ENCODE measurements around the gene PUM1. TPM values are rescaled to one million over a fixed set of nuclear protein-coding genes. Genes with fewer than 3 reads are reported as not detected.
A peak's percentile ranks its signal among the peaks of the same experiment; 100 is the strongest.
"Not testable (repeated sequence)": the region's sequence is repeated elsewhere in the genome, so short reads cannot be mapped to it uniquely, and the experiment has no call there.

The PUM1 gene
- total RNA-seq, 4 donors from 2014 or later: 61.6 to 109 (median 76.9) TPM

GRCh38 chr1:31069392-31069791, 3.9 kb upstream of the PUM1 start:
- Histone ChIP-seq H3K9me3 (no peaks in the 10 kb centered on the region), H3K27ac (no peak overlapping the region), H3K27me3 (no peaks in the 10 kb centered on the region), H3K4me3 (no peak overlapping the region), H3K4me1 (peaks cover 0 to 3% (median 0%) of the 10 kb centered on the region in 4 donors), H3K36me3 (no peaks in the 10 kb centered on the region)
- TF ChIP-seq POLR2A (IDR thresholded peaks at IDR 0.05): no peak
- TF ChIP-seq, protein P1, sequence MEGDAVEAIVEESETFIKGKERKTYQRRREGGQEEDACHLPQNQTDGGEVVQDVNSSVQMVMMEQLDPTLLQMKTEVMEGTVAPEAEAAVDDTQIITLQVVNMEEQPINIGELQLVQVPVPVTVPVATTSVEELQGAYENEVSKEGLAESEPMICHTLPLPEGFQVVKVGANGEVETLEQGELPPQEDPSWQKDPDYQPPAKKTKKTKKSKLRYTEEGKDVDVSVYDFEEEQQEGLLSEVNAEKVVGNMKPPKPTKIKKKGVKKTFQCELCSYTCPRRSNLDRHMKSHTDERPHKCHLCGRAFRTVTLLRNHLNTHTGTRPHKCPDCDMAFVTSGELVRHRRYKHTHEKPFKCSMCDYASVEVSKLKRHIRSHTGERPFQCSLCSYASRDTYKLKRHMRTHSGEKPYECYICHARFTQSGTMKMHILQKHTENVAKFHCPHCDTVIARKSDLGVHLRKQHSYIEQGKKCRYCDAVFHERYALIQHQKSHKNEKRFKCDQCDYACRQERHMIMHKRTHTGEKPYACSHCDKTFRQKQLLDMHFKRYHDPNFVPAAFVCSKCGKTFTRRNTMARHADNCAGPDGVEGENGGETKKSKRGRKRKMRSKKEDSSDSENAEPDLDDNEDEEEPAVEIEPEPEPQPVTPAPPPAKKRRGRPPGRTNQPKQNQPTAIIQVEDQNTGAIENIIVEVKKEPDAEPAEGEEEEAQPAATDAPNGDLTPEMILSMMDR (IDR thresholded peaks at IDR 0.05): no peak
- no peak for DNase-seq

- no peak for TF ChIP-seq POLR2A (IDR thresholded peaks at IDR 0.05)
- TF ChIP-seq, protein P1 (IDR thresholded peaks at IDR 0.05): no peak
- H3K4me3 ChIP-seq: peak overlapping the region; percentile 60 to 81 (median 68)
- peaks cover 0 to 42% (median 10%) of the 10 kb centered on the region in 4 donors for H3K4me1 ChIP-seq
- no peaks in the 10 kb centered on the region for H3K9me3 ChIP-seq
- H3K36me3 ChIP-seq: no peaks in the 10 kb centered on the region
- no peaks in the 10 kb centered on the region for H3K27me3 ChIP-seq
- DNase-seq: peak in 2 of 3 donors; percentile 29 to 59
- peak overlapping the region; percentile 82 to 94 (median 90) for H3K27ac ChIP-seq
Observed at GRCh38 chr1:31064718-31065309, 703 bp downstream of the PUM1 start.

GRCh38 chr1:31064111-31064717, 1.3 kb downstream of the PUM1 start:
- Histone ChIP-seq H3K36me3 (peaks cover 0 to under 1% (median 0%) of the 10 kb centered on the region in 3 donors), H3K4me1 (peaks cover 0 to 48% (median 10%) of the 10 kb centered on the region in 4 donors)
- no peak for DNase-seq

GRCh38 chr1:31063631-31064030, 1.9 kb downstream of the PUM1 start:
- no peaks in the 10 kb centered on the region for H3K9me3 ChIP-seq
- no peak for TF ChIP-seq POLR2A (IDR thresholded peaks at IDR 0.05)
- TF ChIP-seq, protein P1 (IDR thresholded peaks at IDR 0.05): no peak
- H3K4me3 ChIP-seq: peak overlapping the region; percentile 8 to 81 (median 64)
- peak overlapping the region; percentile 82 to 94 (median 90) for H3K27ac ChIP-seq
- H3K36me3 ChIP-seq: peaks cover 0 to 7% (median 0%) of the 10 kb centered on the region in 3 donors
- DNase-seq: no peak
- peaks cover 0 to 53% (median 10%) of the 10 kb centered on the region in 4 donors for H3K4me1 ChIP-seq
- no peaks in the 10 kb centered on the region for H3K27me3 ChIP-seq

More at GRCh38 chr1:31064111-31064717, 1.3 kb downstream of the PUM1 start:
- H3K4me3 ChIP-seq: peak overlapping the region; percentile 60 to 81 (median 68)
- no peak for TF ChIP-seq POLR2A (IDR thresholded peaks at IDR 0.05)
- TF ChIP-seq, protein P1 (IDR thresholded peaks at IDR 0.05): no peak
- no peaks in the 10 kb centered on the region for H3K27me3 ChIP-seq
- H3K9me3 ChIP-seq: no peaks in the 10 kb centered on the region
- peak overlapping the region; percentile 82 to 94 (median 90) for H3K27ac ChIP-seq

GRCh38 chr1:31062867-31063380, 2.6 kb downstream of the PUM1 start:
- no peak for DNase-seq
- Histone ChIP-seq H3K27ac (peak overlapping the region in 1 of 4 donors; percentile 82), H3K27me3 (no peaks in the 10 kb centered on the region), H3K4me3 (peak overlapping the region in 2 of 4 donors; percentile 60 to 67), H3K4me1 (peaks cover 0 to 57% (median 10%) of the 10 kb centered on the region in 4 donors), H3K9me3 (no peaks in the 10 kb centered on the region), H3K36me3 (peaks cover 0 to 14% (median 0%) of the 10 kb centered on the region in 3 donors)
- TF ChIP-seq, protein P1 (IDR thresholded peaks at IDR 0.05): no peak
- no peak for TF ChIP-seq POLR2A (IDR thresholded peaks at IDR 0.05)

GRCh38 chr1:31062162-31062866, 3.2 kb downstream of the PUM1 start:
- H3K36me3 ChIP-seq: peaks cover 0 to 20% (median 0%) of the 10 kb centered on the region in 3 donors
- not testable (repeated sequence) for H3K27ac ChIP-seq, DNase-seq, H3K27me3 ChIP-seq, H3K9me3 ChIP-seq
- peaks cover 0 to 57% (median 10%) of the 10 kb centered on the region in 4 donors for H3K4me1 ChIP-seq
- peak overlapping the region in 1 of 4 donors; percentile 3 for H3K4me3 ChIP-seq
